Loucy (cell line): ENCODE data around the gene GLO1.

Source experiments
- H2AFZ ChIP-seq: fragments of 200-600 bp; sonication (generic); 2 replicates; pipeline ENCODE4 v1.6.0; 2016; ENCODE audit warnings: antibody characterized with exemption, mild to moderate bottlenecking, low read length, moderate library complexity
- H3F3A ChIP-seq: fragments of 200-600 bp; 2 replicates; pipeline ENCODE4 v1.6.0; 2016; ENCODE audit warnings: antibody characterized with exemption, low read depth, mild to moderate bottlenecking
- H3K27me3 ChIP-seq: fragments of 200-600 bp; sonication (generic); 2 replicates; pipeline ENCODE4 v1.6.1; 2014; ENCODE audit warnings: low read length, mild to moderate bottlenecking; ENCODE audit not compliant: insufficient read depth, poor library complexity, severe bottlenecking
- H3K36me3 ChIP-seq: fragments of 200-600 bp; sonication (generic); 2 replicates; pipeline ENCODE4 v1.6.1; 2016; ENCODE audit warnings: low read length; ENCODE audit not compliant: insufficient read depth
- H3K4me1 ChIP-seq: fragments of 200-600 bp; sonication (generic); 2 replicates; pipeline ENCODE4 v1.5.1; 2014; ENCODE audit warnings: low read length, mild to moderate bottlenecking; ENCODE audit not compliant: insufficient read depth, poor library complexity, severe bottlenecking
- H3K4me2 ChIP-seq: fragments of 200-600 bp; sonication (generic); 2 replicates; pipeline ENCODE4 v1.6.0; 2014; ENCODE audit warnings: antibody characterized with exemption, low read length, low read depth, mild to moderate bottlenecking; ENCODE audit not compliant: poor library complexity, severe bottlenecking
- H3K4me3 ChIP-seq: fragments of 200-600 bp; sonication (generic); 2 replicates; pipeline ENCODE4 v1.5.1; 2014; ENCODE audit warnings: low read length, mild to moderate bottlenecking, mixed read lengths; ENCODE audit not compliant: poor library complexity, severe bottlenecking
- H3K79me2 ChIP-seq: fragments of 200-600 bp; sonication (generic); 2 replicates; pipeline ENCODE4 v1.6.1; 2014; ENCODE audit warnings: low read length; ENCODE audit not compliant: insufficient read depth
- H3K9ac ChIP-seq: fragments of 200-600 bp; sonication (generic); 2 replicates; pipeline ENCODE4 v1.6.0; 2014; ENCODE audit warnings: mild to moderate bottlenecking, low read depth, low read length, moderate library complexity; ENCODE audit not compliant: poor library complexity, severe bottlenecking
- H3K9me2 ChIP-seq: fragments of 200-600 bp; sonication (generic); replicated peaks from 2 replicates; pipeline ENCODE4 v1.6.1; 2016; ENCODE audit warnings: low read depth, low read length, mixed read lengths
- H3K9me3 ChIP-seq: fragments of 200-600 bp; sonication (generic); 2 replicates; pipeline ENCODE4 v1.6.1; 2014; ENCODE audit warnings: mild to moderate bottlenecking, antibody characterized with exemption, low read length, low read depth; ENCODE audit not compliant: insufficient read depth
- H4K20me1 ChIP-seq: fragments of 200-600 bp; sonication (generic); 2 replicates; pipeline ENCODE4 v1.6.0; 2014; ENCODE audit warnings: antibody characterized with exemption, low read length, mild to moderate bottlenecking; ENCODE audit not compliant: insufficient read depth, poor library complexity, severe bottlenecking
- EZH2phosphoT487 ChIP-seq: fragments of 200-600 bp; IDR thresholded peaks from 2 replicates; pipeline ENCODE4 v1.6.1; 2018; ENCODE audit warnings: antibody characterized with exemption, mild to moderate bottlenecking, moderate library complexity, borderline replicate concordance
- TF ChIP-seq, protein P1 (sequence below): fragments of 200-600 bp; sonication (generic); conservative IDR thresholded peaks from 2 replicates; pipeline ENCODE4 v1.5.1; 2014; ENCODE audit warnings: mild to moderate bottlenecking, antibody characterized with exemption, low read length

Gene GLO1

DNA sequence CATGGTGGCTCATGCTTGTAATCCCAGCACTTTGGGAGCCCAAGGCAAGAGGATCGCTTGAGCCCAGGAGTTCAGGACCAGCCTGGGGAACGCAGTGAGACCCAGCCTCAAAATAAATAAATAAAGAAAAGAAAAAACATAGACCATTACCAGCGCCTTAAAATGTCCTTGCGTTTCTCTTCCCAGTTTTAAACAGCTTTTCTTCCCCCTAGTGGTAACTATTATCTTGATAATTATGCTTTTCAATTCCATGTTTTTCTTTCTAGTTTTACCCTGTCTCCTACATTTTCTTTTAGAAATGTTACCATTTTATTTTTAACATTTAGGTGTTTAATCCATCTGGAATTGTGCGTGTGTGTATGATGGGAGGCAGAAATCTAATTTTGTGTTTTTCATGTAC is 36.6 kb upstream of the GLO1 start:
- no peak overlapping the region for H3K4me2 ChIP-seq
- H3K9ac ChIP-seq = no peak overlapping the region
- no peaks in the 10 kb centered on the region for H4K20me1 ChIP-seq
- H3K9me3 ChIP-seq = no peaks in the 10 kb centered on the region
- H3K4me1 ChIP-seq = no peaks in the 10 kb centered on the region
- TF ChIP-seq, protein P1, sequence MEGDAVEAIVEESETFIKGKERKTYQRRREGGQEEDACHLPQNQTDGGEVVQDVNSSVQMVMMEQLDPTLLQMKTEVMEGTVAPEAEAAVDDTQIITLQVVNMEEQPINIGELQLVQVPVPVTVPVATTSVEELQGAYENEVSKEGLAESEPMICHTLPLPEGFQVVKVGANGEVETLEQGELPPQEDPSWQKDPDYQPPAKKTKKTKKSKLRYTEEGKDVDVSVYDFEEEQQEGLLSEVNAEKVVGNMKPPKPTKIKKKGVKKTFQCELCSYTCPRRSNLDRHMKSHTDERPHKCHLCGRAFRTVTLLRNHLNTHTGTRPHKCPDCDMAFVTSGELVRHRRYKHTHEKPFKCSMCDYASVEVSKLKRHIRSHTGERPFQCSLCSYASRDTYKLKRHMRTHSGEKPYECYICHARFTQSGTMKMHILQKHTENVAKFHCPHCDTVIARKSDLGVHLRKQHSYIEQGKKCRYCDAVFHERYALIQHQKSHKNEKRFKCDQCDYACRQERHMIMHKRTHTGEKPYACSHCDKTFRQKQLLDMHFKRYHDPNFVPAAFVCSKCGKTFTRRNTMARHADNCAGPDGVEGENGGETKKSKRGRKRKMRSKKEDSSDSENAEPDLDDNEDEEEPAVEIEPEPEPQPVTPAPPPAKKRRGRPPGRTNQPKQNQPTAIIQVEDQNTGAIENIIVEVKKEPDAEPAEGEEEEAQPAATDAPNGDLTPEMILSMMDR = peak; percentile 60
- TF ChIP-seq EZH2phosphoT487 = no peak
- no peaks in the 10 kb centered on the region for H3K27me3 ChIP-seq
- no peaks in the 10 kb centered on the region for H3K9me2 ChIP-seq
- H2AFZ ChIP-seq = no peak overlapping the region
- no peak overlapping the region for H3K4me3 ChIP-seq
- H3K79me2 ChIP-seq = no peaks in the 10 kb centered on the region
- no peaks in the 10 kb centered on the region for H3F3A ChIP-seq
- H3K36me3 ChIP-seq = no peaks in the 10 kb centered on the region

DNA sequence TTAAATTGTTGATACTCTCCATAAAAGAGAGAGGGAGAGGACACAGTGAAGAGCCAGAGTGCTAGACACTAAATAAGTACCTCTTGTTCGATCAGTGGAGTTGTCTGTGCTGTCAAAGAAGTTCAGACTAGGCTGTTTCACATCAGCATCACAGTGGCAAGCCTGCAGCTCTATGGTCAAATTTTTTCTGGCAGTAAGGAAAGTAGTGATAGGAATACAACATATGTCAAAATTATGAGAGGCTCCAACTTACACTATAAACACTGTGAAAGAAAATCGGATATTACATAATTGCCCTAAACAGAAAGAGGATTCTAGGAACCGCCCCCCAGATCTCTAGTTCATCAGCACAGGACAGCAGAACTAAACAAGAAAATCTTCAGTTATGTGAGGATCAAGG is 35.3 kb upstream of the GLO1 start:
- H3K27me3 ChIP-seq = no peaks in the 10 kb centered on the region
- H3K79me2 ChIP-seq = no peaks in the 10 kb centered on the region
- TF ChIP-seq, protein P1 = no peak
- no peak for TF ChIP-seq EZH2phosphoT487
- no peak overlapping the region for H3K4me2 ChIP-seq
- H4K20me1 ChIP-seq = no peaks in the 10 kb centered on the region
- H3K9ac ChIP-seq = no peak overlapping the region
- H3K9me2 ChIP-seq = no peaks in the 10 kb centered on the region
- H2AFZ ChIP-seq = no peak overlapping the region
- H3F3A ChIP-seq = no peaks in the 10 kb centered on the region
- H3K4me3 ChIP-seq = no peak overlapping the region
- H3K9me3 ChIP-seq = no peaks in the 10 kb centered on the region
- H3K36me3 ChIP-seq = no peaks in the 10 kb centered on the region
- H3K4me1 ChIP-seq = no peaks in the 10 kb centered on the region

DNA sequence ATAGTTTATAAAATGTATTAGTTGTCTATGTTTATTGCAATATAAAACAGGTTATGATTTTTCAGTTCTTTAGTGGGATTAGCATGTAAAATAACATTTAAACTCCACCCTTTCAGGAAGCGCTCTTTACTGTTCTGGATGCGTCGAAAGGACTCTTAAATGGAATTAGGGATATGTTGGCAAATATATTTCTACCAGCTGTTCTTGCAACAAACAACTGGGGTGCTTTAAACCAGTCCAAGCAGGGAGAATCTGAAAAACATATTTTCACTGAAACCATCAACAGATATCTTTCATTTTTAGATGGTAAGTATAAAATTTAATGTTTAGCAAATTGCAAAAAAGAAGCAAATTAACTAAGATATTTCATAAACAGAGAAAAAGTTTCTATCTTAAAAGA is 34.0 kb upstream of the GLO1 start:
- Histone ChIP-seq H3K27me3 (no peaks in the 10 kb centered on the region), H3F3A (no peaks in the 10 kb centered on the region), H3K79me2 (no peaks in the 10 kb centered on the region), H3K4me2 (no peak overlapping the region), H4K20me1 (no peaks in the 10 kb centered on the region), H3K36me3 (no peaks in the 10 kb centered on the region), H3K9me3 (no peaks in the 10 kb centered on the region), H3K9me2 (no peaks in the 10 kb centered on the region), H3K9ac (no peak overlapping the region), H2AFZ (no peak overlapping the region), H3K4me1 (no peaks in the 10 kb centered on the region), H3K4me3 (no peak overlapping the region)
- no peak for TF ChIP-seq EZH2phosphoT487
- TF ChIP-seq, protein P1 = no peak
